Superior temporal gyrus (tissue), 1 donor: ENCODE results near the gene ZNF419.
"Not testable (repeated sequence)": the region's sequence is repeated elsewhere in the genome, so short reads cannot be mapped to it uniquely, and the experiment has no call there.

Experiments used
- DNase-seq: peaks from one replicate; pipeline ENCODE4 v3.0.0-alpha.2; 2016; ENCODE audit errors: extremely low spot score

ZNF419 gene

GRCh38 chr19:57487477-57488298, at the start of gene ZNF419:
TSS of gene ZNF419 (plus strand) at chr19:57487750. CDS start at chr19:57487951, 201 bp downstream.
- peak; percentile 96 for DNase-seq

GRCh38 chr19:57437931-57438330, 49.6 kb upstream of the ZNF419 start:
- no peak for DNase-seq

- no peak for DNase-seq
Observed at GRCh38 chr19:57438925-57439324, 48.6 kb upstream of the ZNF419 start.

GRCh38 chr19:57441979-57442752, 45.4 kb upstream of the ZNF419 start:
- DNase-seq, result no peak

GRCh38 chr19:57443121-57443696, 44.3 kb upstream of the ZNF419 start:
- DNase-seq, result no peak

- DNase-seq, result no peak
Observed at GRCh38 chr19:57452307-57452706, 35.2 kb upstream of the ZNF419 start.

GRCh38 chr19:57465680-57466381, 21.7 kb upstream of the ZNF419 start:
- no peak for DNase-seq

GRCh38 chr19:57466489-57466888, 21.1 kb upstream of the ZNF419 start:
- DNase-seq, result no peak

GRCh38 chr19:57473646-57474045, 13.9 kb upstream of the ZNF419 start:
- DNase-seq, result no peak

- peak; percentile 99 for DNase-seq
Observed at GRCh38 chr19:57477191-57478008, 10.2 kb upstream of the ZNF419 start, which contains the start of gene ZNF772. TSS of gene ZNF772 (minus strand) at chr19:57477566. CDS start at chr19:57477309, 257 bp downstream.

GRCh38 chr19:57488299-57488644, 722 bp downstream of the ZNF419 start:
- DNase-seq, result not testable (repeated sequence)

- DNase-seq, result not testable (repeated sequence)
Observed at GRCh38 chr19:57499332-57499679, 11.8 kb downstream of the ZNF419 start.

GRCh38 chr19:57499680-57500395, 12.3 kb downstream of the ZNF419 start, which contains the start of gene ZNF773:
TSS of gene ZNF773 (plus strand) at chr19:57499938. CDS start at chr19:57500081, 143 bp downstream.
- peak; percentile 82 for DNase-seq

- not testable (repeated sequence) for DNase-seq
Observed at GRCh38 chr19:57500400-57500799, 12.8 kb downstream of the ZNF419 start.

GRCh38 chr19:57506163-57506562, 18.6 kb downstream of the ZNF419 start:
- no peak for DNase-seq

- no peak for DNase-seq
Observed at GRCh38 chr19:57511484-57511883, 23.9 kb downstream of the ZNF419 start.

- DNase-seq, result no peak
Observed at GRCh38 chr19:57512845-57513244, 25.3 kb downstream of the ZNF419 start.

- no peak for DNase-seq
Observed at GRCh38 chr19:57515255-57515654, 27.7 kb downstream of the ZNF419 start.

GRCh38 chr19:57518021-57518420, 30.5 kb downstream of the ZNF419 start:
- DNase-seq, result not testable (repeated sequence)
